H1 (cell line): ENCODE results near the gene THTPA. TPM values are rescaled to one million over a fixed set of nuclear protein-coding genes. Genes with fewer than 3 reads are reported as not detected.
A peak's percentile ranks its signal among the peaks of the same experiment; 100 is the strongest.

ENCODE experiments used
- CTCF ChIA-PET: fragments of 300-600 bp; sonication (Branson Sonifier 250); formaldehyde crosslinking; loops from one replicate; lab custom pipeline; 2021; ENCODE audit not compliant: partially characterized antibody; lab: Charles Lee
- POLR2A ChIA-PET: fragments of 300-600 bp; sonication (Branson Sonifier 250); formaldehyde crosslinking; loops from one replicate; lab custom pipeline; 2021; ENCODE audit warnings: inconsistent platforms; ENCODE audit not compliant: partially characterized antibody; lab: Charles Lee
- DNase-seq, 2 experiments: peaks; one replicate each; pipeline versions ENCODE4 v3.0.0 to v3.0.0-alpha.2; 2010 to 2022; ENCODE audit warnings: low spot score in 2 of 2, low read depth in 1 of 2, mixed read lengths in 1 of 2
- FAIRE-seq: peaks from 2 replicates; lab custom pipeline; 2011; peaks lifted over from hg19 to GRCh38; lab: Jason Lieb, UNC
- H2AFZ ChIP-seq: 2 replicates; pipeline ENCODE4 v1.8.1; 2012; ENCODE audit warnings: low read length, inconsistent platforms
- H2AK5ac ChIP-seq: 2 replicates; pipeline ENCODE4 v1.6.1; 2013; ENCODE audit warnings: low read depth, low read length
- H2BK120ac ChIP-seq: replicated peaks from 2 replicates; pipeline ENCODE3; 2013; ENCODE audit warnings: low read depth, low read length, inconsistent platforms
- H2BK12ac ChIP-seq: 2 replicates; pipeline ENCODE4 v1.6.1; 2013; ENCODE audit warnings: low read depth, low read length
- H2BK15ac ChIP-seq: 2 replicates; pipeline ENCODE4 v1.6.1; 2013; ENCODE audit warnings: low read length
- H2BK20ac ChIP-seq: 2 replicates; pipeline ENCODE4 v1.6.1; 2013; ENCODE audit warnings: low read length
- H2BK5ac ChIP-seq: 2 replicates; pipeline ENCODE4 v1.6.1; 2013; ENCODE audit warnings: low read depth, low read length
- H3K14ac ChIP-seq: 2 replicates; pipeline ENCODE4 v1.6.1; 2013; ENCODE audit warnings: inconsistent platforms; ENCODE audit not compliant: insufficient read length
- H3K18ac ChIP-seq: 2 replicates; pipeline ENCODE4 v1.6.1; 2013; ENCODE audit warnings: low read length; ENCODE audit errors: extremely low read depth
- H3K23ac ChIP-seq: 2 replicates; pipeline ENCODE4 v1.6.1; 2013; ENCODE audit warnings: inconsistent platforms; ENCODE audit not compliant: insufficient read length
- H3K23me2 ChIP-seq: 2 replicates; pipeline ENCODE4 v1.6.1; 2013; ENCODE audit warnings: low read depth, low read length
- H3K27ac ChIP-seq: 2 replicates; pipeline ENCODE4 v1.6.1; 2011; ENCODE audit warnings: low read depth, low read length, inconsistent platforms
- H3K27me3 ChIP-seq, 4 experiments: replicated peaks in 1 of 4; 1 replicate in 1 of 4; 2 replicates in 3 of 4; pipeline versions ENCODE4 v1.6.1 to v1.8.1; 2011 to 2013; ENCODE audit warnings: low read length in 3 of 4, mild to moderate bottlenecking in 3 of 4, inconsistent platforms in 2 of 4, mixed read lengths in 2 of 4, moderate library complexity in 1 of 4; ENCODE audit not compliant: control insufficient read depth in 3 of 4, insufficient read depth in 3 of 4; ENCODE audit errors: extremely low read depth in 1 of 4
- H3K36me3 ChIP-seq, 4 experiments: 2 replicates each; pipeline versions ENCODE4 v1.6.1 to v1.8.1; 2011 to 2013; ENCODE audit warnings: mild to moderate bottlenecking in 4 of 4, low read length in 3 of 4, moderate library complexity in 2 of 4, control low read depth in 1 of 4, inconsistent platforms in 1 of 4; ENCODE audit not compliant: insufficient read depth in 4 of 4, control insufficient read depth in 2 of 4
- H3K4ac ChIP-seq: replicated peaks from 2 replicates; pipeline ENCODE3; 2013; ENCODE audit warnings: low read length, low read depth, mixed read lengths, inconsistent platforms; ENCODE audit not compliant: insufficient read length
- H3K4me1 ChIP-seq, 4 experiments: replicated peaks in 1 of 4; 1 replicate in 1 of 4; 2 replicates in 3 of 4; pipeline versions ENCODE4 v1.6.1 to v1.8.1; 2011 to 2013; ENCODE audit warnings: low read length in 3 of 4, inconsistent platforms in 2 of 4, mixed read lengths in 1 of 4; ENCODE audit not compliant: insufficient read depth in 4 of 4, control insufficient read depth in 3 of 4
- H3K4me2 ChIP-seq, 2 experiments: 2 replicates each; pipeline versions ENCODE4 v1.6.1 to v1.8.1; 2011 to 2013; ENCODE audit warnings: low read depth in 2 of 2, low read length in 2 of 2, control low read depth in 1 of 2, inconsistent platforms in 1 of 2, mild to moderate bottlenecking in 1 of 2; ENCODE audit not compliant: insufficient read depth in 1 of 2
- H3K4me3 ChIP-seq, 4 experiments: fragments of 200-600, 300-600 bp in 1 of 4; sonication (generic), shearing (Covaris generic), sonication (Bioruptor Twin) in 1 of 4; 2 replicates each; pipeline versions ENCODE4 v1.5.1 to v1.8.1; 2011 to 2016; ENCODE audit warnings: low read length in 4 of 4, low read depth in 3 of 4, control low read depth in 2 of 4, inconsistent platforms in 2 of 4, mild to moderate bottlenecking in 2 of 4, mixed read lengths in 1 of 4, moderate library complexity in 1 of 4; ENCODE audit not compliant: insufficient read depth in 2 of 4; ENCODE audit errors: extremely low read depth in 1 of 4
- H3K56ac ChIP-seq: replicated peaks from 2 replicates; pipeline ENCODE3; 2013; ENCODE audit warnings: low read depth, mild to moderate bottlenecking, mixed read lengths, low read length, inconsistent platforms; ENCODE audit not compliant: insufficient read length
- H3K79me1 ChIP-seq: 2 replicates; pipeline ENCODE4 v1.6.1; 2013; ENCODE audit warnings: low read depth, low read length, control low read depth
- H3K79me2 ChIP-seq, 2 experiments: 2 replicates each; pipeline versions ENCODE4 v1.6.1 to v1.8.1; 2012 to 2013; ENCODE audit warnings: low read length in 2 of 2, mild to moderate bottlenecking in 2 of 2, inconsistent platforms in 1 of 2; ENCODE audit not compliant: insufficient read depth in 2 of 2, control insufficient read depth in 1 of 2
- H3K9ac ChIP-seq, 4 experiments: replicated peaks in 1 of 4; 1 replicate in 1 of 4; 2 replicates in 3 of 4; pipeline versions ENCODE4 v1.6.1 to v1.8.1; 2011 to 2013; ENCODE audit warnings: low read depth in 3 of 4, low read length in 3 of 4, control low read depth in 2 of 4, mild to moderate bottlenecking in 2 of 4, moderate library complexity in 2 of 4, inconsistent platforms in 1 of 4; ENCODE audit errors: extremely low read depth in 1 of 4
- H3K9me3 ChIP-seq, 2 experiments: 2 replicates each; pipeline versions ENCODE4 v1.6.1 to v1.8.1; 2012 to 2013; ENCODE audit warnings: mild to moderate bottlenecking in 2 of 2, moderate library complexity in 2 of 2, control low read depth in 1 of 2, inconsistent platforms in 1 of 2, low read depth in 1 of 2, low read length in 1 of 2, mixed read lengths in 1 of 2; ENCODE audit not compliant: insufficient read depth in 2 of 2
- H4K20me1 ChIP-seq, 2 experiments: replicated peaks in 1 of 2; 2 replicates each; pipeline versions ENCODE3 to v1.8.1; 2011 to 2013; ENCODE audit warnings: inconsistent platforms in 2 of 2, low read length in 2 of 2, mild to moderate bottlenecking in 1 of 2; ENCODE audit not compliant: insufficient read depth in 2 of 2, control insufficient read depth in 1 of 2
- H4K5ac ChIP-seq: 2 replicates; pipeline ENCODE4 v1.6.1; 2013; ENCODE audit warnings: low read length, low read depth, mixed read lengths, inconsistent platforms; ENCODE audit not compliant: insufficient read length
- H4K8ac ChIP-seq: 2 replicates; pipeline ENCODE4 v1.8.0; 2013; ENCODE audit warnings: mild to moderate bottlenecking, moderate library complexity, low read length, inconsistent platforms; ENCODE audit not compliant: insufficient read depth; ENCODE audit errors: extremely low read depth
- H4K91ac ChIP-seq: replicated peaks from 2 replicates; pipeline ENCODE3; 2013; ENCODE audit warnings: low read length, mixed read lengths, inconsistent platforms; ENCODE audit not compliant: insufficient read length
- CHD1 ChIP-seq: IDR thresholded peaks from 2 replicates; pipeline ENCODE4 v1.6.1; 2012; ENCODE audit warnings: low read depth, low read length, improper control_type of control experiment
- EP300 ChIP-seq, 2 experiments: IDR thresholded peaks; 1 replicate in 1 of 2; 2 replicates in 1 of 2; pipeline ENCODE4 v1.6.1; 2011 to 2012; ENCODE audit warnings: low read depth in 2 of 2, low read length in 2 of 2, mild to moderate bottlenecking in 2 of 2, borderline replicate concordance in 1 of 2, inconsistent platforms in 1 of 2, moderate library complexity in 1 of 2
- EZH2 ChIP-seq: fragments of 200-600 bp; sonication (generic); IDR thresholded peaks from 2 replicates; pipeline ENCODE4 v1.7.1; 2012; ENCODE audit warnings: low read depth, mild to moderate bottlenecking, moderate library complexity, low read length, inconsistent platforms; ENCODE audit not compliant: severe bottlenecking
- GABPA ChIP-seq: IDR thresholded peaks from 2 replicates; pipeline ENCODE4 v1.6.1; 2011; ENCODE audit warnings: mild to moderate bottlenecking, low read length, moderate library complexity, borderline replicate concordance; ENCODE audit not compliant: insufficient read depth
- JUND ChIP-seq: IDR thresholded peaks from 2 replicates; pipeline ENCODE4 v1.6.1; 2011; ENCODE audit warnings: mild to moderate bottlenecking, improper control_type of control experiment, low read length
- KDM4A ChIP-seq: IDR thresholded peaks from one replicate; pipeline ENCODE4 v1.7.1; 2012; ENCODE audit warnings: low read depth, mild to moderate bottlenecking, moderate library complexity, low read length, inconsistent platforms; ENCODE audit not compliant: severe bottlenecking
- KDM5A ChIP-seq: fragments of 200-600 bp; IDR thresholded peaks from 2 replicates; pipeline ENCODE4 v1.7.1; 2012; ENCODE audit warnings: mild to moderate bottlenecking, low read length, inconsistent platforms, mixed read lengths
- RFX5 ChIP-seq: IDR thresholded peaks from 2 replicates; pipeline ENCODE4 v1.6.1; 2011; ENCODE audit warnings: low read depth, low read length, improper control_type of control experiment, borderline replicate concordance
- RXRA ChIP-seq: IDR thresholded peaks from 2 replicates; pipeline ENCODE4 v1.6.1; 2011; ENCODE audit warnings: low read depth, mild to moderate bottlenecking, low read length, moderate library complexity; ENCODE audit not compliant: insufficient read depth
- SIX5 ChIP-seq: IDR thresholded peaks from 2 replicates; pipeline ENCODE4 v1.6.1; 2011; ENCODE audit warnings: mild to moderate bottlenecking, low read depth, low read length
- TEAD4 ChIP-seq: IDR thresholded peaks from 2 replicates; pipeline ENCODE4 v1.6.1; 2012; ENCODE audit warnings: low read depth, low read length, inconsistent platforms, mixed read lengths
- WGBS, 2 experiments: shearing (Covaris generic) in 1 of 2; methylation state at CpG; one replicate each; pipeline versions ENCODE4 v1.1.6 to v1.1.7; 2013 to 2015; ENCODE audit warnings: low lambda C conversion rate in 2 of 2, mixed read lengths in 2 of 2, inconsistent platforms in 1 of 2, low coverage in 1 of 2, missing lambda C conversion rate in 1 of 2; ENCODE audit not compliant: insufficient replicate concordance in 2 of 2, insufficient coverage in 1 of 2, insufficient read length in 1 of 2; ENCODE audit errors: extremely low coverage in 1 of 2, missing lambda C conversion rate in 1 of 2; 5-methylcytosine and 5-hydroxymethylcytosine counted together
- polyA plus RNA-seq, 7 experiments: library from polyadenylated mRNA; depleted of rRNA in 3 of 7; stranded (reverse) in 5 of 7; unstranded in 2 of 7; fragments of >200 nt in 5 of 7; fragments of 200-250 nt in 2 of 7; gene quantifications; 1 replicate in 5 of 7; 2 replicates in 1 of 7; 4 replicates in 1 of 7; pipeline versions ENCODE4 v1.2.1 to v1.2.3, GENCODE V29; 2011 to 2013; ENCODE audit warnings: missing spikeins in 2 of 7, mixed read lengths in 2 of 7
- total RNA-seq: library from RNA; stranded (reverse); fragmentation: NEBNext Ultra II Directional; extraction: Animal tissue kit (Norgen Biotek cat#: 25700); gene quantifications from 2 replicates; pipeline ENCODE4 v1.2.1, GENCODE V29; 2021

The THTPA gene
- total and polyA plus RNA-seq, 2 of the 8 experiments (the other 6 are each of a cell fraction or from before 2014, with no cell fraction given), result 16.6 to 19.0 TPM

DNA sequence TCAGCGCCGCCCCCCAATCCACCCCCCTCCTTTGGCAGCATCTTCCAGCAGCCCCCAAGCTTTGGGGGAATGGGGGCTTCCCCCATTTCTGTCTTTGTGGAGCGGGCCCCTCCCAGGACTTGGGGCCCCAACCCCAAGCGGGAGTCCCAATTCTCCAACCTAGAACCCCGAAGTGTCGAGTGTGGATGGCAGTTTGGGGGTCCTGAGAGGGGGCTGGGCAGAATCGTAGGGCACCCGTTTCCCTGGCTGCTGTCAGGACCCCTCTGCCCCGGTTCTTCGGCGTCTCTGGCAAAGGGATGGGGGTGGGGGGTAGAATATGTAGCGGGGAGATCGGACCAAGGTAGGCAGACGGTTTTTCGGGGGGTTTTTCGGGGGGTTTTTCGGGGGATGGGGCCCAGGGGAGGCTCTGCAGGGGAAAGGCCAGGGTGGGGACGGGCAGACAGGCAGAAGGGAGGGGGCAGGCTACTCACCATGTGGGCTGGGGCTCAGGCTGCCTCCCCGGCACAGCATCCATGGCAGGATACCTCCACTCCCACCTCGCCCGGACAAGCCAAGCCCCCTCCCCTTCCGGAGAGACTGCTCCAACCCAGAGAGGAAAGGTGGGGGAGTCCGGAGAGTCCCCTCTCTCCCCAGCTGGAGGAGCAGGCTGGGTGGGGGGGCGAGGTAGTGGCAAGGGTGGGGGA lies 21.8 kb downstream of the THTPA start:
- Histone ChIP-seq H4K91ac (no peak overlapping the region), H2AK5ac (no peak overlapping the region), H3K36me3 (peaks cover 0 to 4% (median 0%) of the 10 kb centered on the region in 4 experiments; a peak in 1 of 8 replicates), H3K27ac (no peak overlapping the region), H3K4me1 (peaks cover 5 to 15% (median 9%) of the 10 kb centered on the region in 4 experiments; a peak in 6 of 7 replicates), H3K27me3 (peaks cover 17 to 29% (median 25%) of the 10 kb centered on the region in 4 experiments), H3K4me2 (peak overlapping the region; percentile 70 to 88), H3K4me3 (peak overlapping the region; percentile 23 to 93 (median 54)), H2BK12ac (no peak overlapping the region), H3K79me1 (no peaks in the 10 kb centered on the region), H2BK5ac (no peak overlapping the region), H4K8ac (no peak overlapping the region), H3K4ac (no peak overlapping the region), H2BK120ac (no peak overlapping the region), H2AFZ (no peak overlapping the region), H3K9me3 (no peaks in the 10 kb centered on the region), H3K23me2 (peaks cover 22% of the 10 kb centered on the region; the same call in 1 of the 2 replicates), H3K9ac (no peak overlapping the region), H4K5ac (no peak overlapping the region), H3K79me2 (no peaks in the 10 kb centered on the region), H3K56ac (no peak overlapping the region), H3K18ac (no peak overlapping the region; the same call in 1 of the 2 replicates), H3K14ac (no peak overlapping the region), H2BK20ac (no peak overlapping the region), H4K20me1 (peaks cover 7 to 12% of the 10 kb centered on the region in 2 experiments), H2BK15ac (no peak overlapping the region), H3K23ac (no peak overlapping the region)
- FAIRE-seq (no peak), DNase-seq (peak in 1 of 2 experiments; percentile 71)
- CTCF ChIA-PET, result interaction anchor here (1.0 to 1.7 kb wide), 2 partner anchors 8 to 353 kb away, joined by 5 to 6 read pairs; no protein-coding TSS in a partner anchor
- POLR2A ChIA-PET, result interaction anchor here (0.6 to 3.8 kb wide), 5 partner anchors 11 to 759 kb away, joined by 4 to 11 read pairs (median 5); partner anchors contain the start of gene CARMIL3
- WGBS, 2 experiments, result 0% methylated on average over 9 of the region's 24 CpGs; no CpG with 5 or more reads in 1 of the 2 experiments
- TF ChIP-seq KDM5A (no peak), RFX5 (no peak), CHD1 (no peak), EP300 (IDR thresholded peaks at IDR 0.05; ENCODE audit: borderline replicate concordance in 1 of 2, low read depth in 2 of 2, low read length in 2 of 2) (0 out of 3 replicates have a peak, but pooled peaks of 1 of the 2 experiments have one; percentile 30), GABPA (no peak), RXRA (no peak), TEAD4 (no peak), KDM4A (peak; percentile 14), EZH2 (no peak), JUND (peak; percentile 58), SIX5 (no peak)
